ENCODE results near the gene GRIP1. TPM values are rescaled to one million over a fixed set of nuclear protein-coding genes. Genes with fewer than 3 reads are reported as not detected.

Gene GRIP1
- total RNA-seq, 2 donors from 2014 or later = 5.2 to 19.5 TPM

DNA sequence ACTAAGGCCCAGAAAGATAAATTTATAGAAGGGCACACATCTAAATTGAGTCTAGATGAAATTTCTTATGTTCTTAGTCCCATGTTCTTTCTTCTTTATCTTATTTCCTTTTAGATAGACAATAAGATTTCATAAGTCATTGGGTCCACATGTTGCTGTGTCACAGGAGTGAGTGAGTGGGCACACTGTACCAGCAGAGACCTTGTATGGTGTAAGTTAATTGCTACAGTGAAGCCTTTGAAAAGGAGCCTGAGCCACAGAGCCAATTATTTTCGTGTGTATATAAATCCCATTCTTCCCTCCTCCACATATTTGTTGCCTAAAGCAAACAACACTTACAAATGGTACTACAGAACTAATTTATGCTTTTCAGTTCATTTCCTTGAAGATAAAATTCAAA is 79.1 kb downstream of the GRIP1 start:
- Histone ChIP-seq H3K27me3 (replicated peaks; ENCODE audit: insufficient read depth) (no peaks in the 10 kb centered on the region), H3K4me1 (replicated peaks) (no peaks in the 10 kb centered on the region), H3K4me3 (no peak overlapping the region), H3K9me3 (no peaks in the 10 kb centered on the region), H3K36me3 (no peaks in the 10 kb centered on the region), H3K27ac (no peak overlapping the region)
- intact Hi-C loops (cut with DNase I) = no loop called here
- no peak for TF ChIP-seq POLR2A (IDR thresholded peaks at IDR 0.05)
- no peak for DNase-seq (ENCODE audit: low spot score)
- 56% methylated on average over 1 of the region's 1 CpG for WGBS

DNA sequence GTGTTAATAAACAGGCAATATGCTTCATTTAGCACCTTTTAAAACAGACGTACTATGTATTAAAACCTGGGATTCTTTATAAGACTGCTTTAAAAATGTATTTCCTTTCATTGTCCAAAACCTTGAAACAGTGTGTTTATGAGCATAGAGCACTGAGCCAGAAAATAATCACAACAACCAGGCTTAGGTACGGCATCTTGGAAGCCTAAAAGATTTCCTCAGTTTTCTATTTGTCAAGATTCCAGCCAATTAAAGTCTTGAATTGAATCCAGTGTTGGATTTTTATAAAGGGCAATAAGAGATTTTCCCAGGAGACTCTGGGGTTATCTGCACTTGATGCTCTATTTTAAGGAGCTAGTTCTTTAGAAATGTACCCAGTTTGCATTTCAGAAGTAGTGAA is 80.3 kb downstream of the GRIP1 start:
- Histone ChIP-seq H3K36me3 (no peaks in the 10 kb centered on the region), H3K9me3 (no peaks in the 10 kb centered on the region), H3K4me3 (no peak overlapping the region), H3K27me3 (replicated peaks; ENCODE audit: insufficient read depth) (no peaks in the 10 kb centered on the region), H3K4me1 (replicated peaks) (no peaks in the 10 kb centered on the region), H3K27ac (no peak overlapping the region)
- no peak for TF ChIP-seq POLR2A (IDR thresholded peaks at IDR 0.05)
- no peak for TF ChIP-seq POLR2AphosphoS5 (IDR thresholded peaks at IDR 0.05)
- TF ChIP-seq, protein P1, sequence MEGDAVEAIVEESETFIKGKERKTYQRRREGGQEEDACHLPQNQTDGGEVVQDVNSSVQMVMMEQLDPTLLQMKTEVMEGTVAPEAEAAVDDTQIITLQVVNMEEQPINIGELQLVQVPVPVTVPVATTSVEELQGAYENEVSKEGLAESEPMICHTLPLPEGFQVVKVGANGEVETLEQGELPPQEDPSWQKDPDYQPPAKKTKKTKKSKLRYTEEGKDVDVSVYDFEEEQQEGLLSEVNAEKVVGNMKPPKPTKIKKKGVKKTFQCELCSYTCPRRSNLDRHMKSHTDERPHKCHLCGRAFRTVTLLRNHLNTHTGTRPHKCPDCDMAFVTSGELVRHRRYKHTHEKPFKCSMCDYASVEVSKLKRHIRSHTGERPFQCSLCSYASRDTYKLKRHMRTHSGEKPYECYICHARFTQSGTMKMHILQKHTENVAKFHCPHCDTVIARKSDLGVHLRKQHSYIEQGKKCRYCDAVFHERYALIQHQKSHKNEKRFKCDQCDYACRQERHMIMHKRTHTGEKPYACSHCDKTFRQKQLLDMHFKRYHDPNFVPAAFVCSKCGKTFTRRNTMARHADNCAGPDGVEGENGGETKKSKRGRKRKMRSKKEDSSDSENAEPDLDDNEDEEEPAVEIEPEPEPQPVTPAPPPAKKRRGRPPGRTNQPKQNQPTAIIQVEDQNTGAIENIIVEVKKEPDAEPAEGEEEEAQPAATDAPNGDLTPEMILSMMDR (IDR thresholded peaks at IDR 0.05) = no peak
- DNase-seq (ENCODE audit: low spot score) = no peak
- intact Hi-C loops (cut with DNase I) = no loop called here
- WGBS = 23% methylated on average over 2 of the region's 2 CpGs

DNA sequence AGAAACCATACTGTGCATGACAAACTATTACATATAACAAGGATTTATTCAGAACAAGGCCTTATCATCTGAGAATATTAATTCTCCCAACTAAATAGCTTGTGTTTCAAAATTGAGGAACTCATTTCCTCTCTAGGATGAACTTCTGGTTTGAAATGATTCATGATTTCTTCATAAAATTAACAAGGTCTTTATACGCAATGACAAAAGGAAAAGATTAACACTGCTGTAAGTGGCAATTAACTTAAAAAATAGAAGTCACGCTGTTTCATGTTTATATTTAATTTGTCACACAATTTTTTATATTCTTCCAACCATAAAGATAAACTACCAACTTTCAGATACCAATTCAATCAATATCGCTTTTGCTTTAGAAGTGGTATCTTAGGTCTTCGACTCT is 80.8 kb downstream of the GRIP1 start:
- no peak overlapping the region for H3K4me3 ChIP-seq
- no peak for DNase-seq (ENCODE audit: low spot score)
- H3K27me3 ChIP-seq (replicated peaks; ENCODE audit: insufficient read depth) = no peaks in the 10 kb centered on the region
- H3K27ac ChIP-seq = no peak overlapping the region
- 70% methylated on average over 4 of the region's 4 CpGs for WGBS
- no peaks in the 10 kb centered on the region for H3K36me3 ChIP-seq
- no peaks in the 10 kb centered on the region for H3K9me3 ChIP-seq
- intact Hi-C loops (cut with DNase I) = no loop called here
- H3K4me1 ChIP-seq (replicated peaks) = no peaks in the 10 kb centered on the region
- TF ChIP-seq POLR2A (IDR thresholded peaks at IDR 0.05) (no peak), POLR2AphosphoS5 (IDR thresholded peaks at IDR 0.05) (no peak)
- TF ChIP-seq, protein P1 (IDR thresholded peaks at IDR 0.05) = no peak

DNA sequence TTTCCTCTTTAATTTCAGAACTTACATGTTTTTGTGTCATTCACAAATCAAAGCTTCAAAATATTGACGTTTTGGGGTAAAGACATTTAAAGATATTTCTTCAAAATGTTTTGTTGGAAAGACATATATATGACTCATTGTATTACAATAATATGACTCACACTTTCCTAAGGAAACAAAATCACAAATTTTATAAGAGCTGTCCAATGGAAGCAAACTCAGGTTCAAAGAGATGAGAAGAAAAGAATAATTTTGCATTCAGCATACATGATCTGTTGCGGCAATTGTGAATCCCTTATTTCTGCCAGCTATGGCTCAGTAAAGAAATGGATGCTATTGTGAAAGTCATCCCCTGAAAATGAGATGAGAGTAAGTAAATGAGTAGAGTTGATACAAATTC is 82.7 kb downstream of the GRIP1 start:
- intact Hi-C loops (cut with DNase I) = no loop called here
- 80% methylated on average over 2 of the region's 2 CpGs for WGBS
- TF ChIP-seq, protein P1 (IDR thresholded peaks at IDR 0.05) = no peak
- TF ChIP-seq POLR2A (IDR thresholded peaks at IDR 0.05) (no peak), POLR2AphosphoS5 (IDR thresholded peaks at IDR 0.05) (no peak)
- H3K4me1 ChIP-seq (replicated peaks) = no peaks in the 10 kb centered on the region
- H3K9me3 ChIP-seq = no peaks in the 10 kb centered on the region
- no peak overlapping the region for H3K27ac ChIP-seq
- no peak overlapping the region for H3K4me3 ChIP-seq
- H3K36me3 ChIP-seq = no peaks in the 10 kb centered on the region
- no peak for DNase-seq (ENCODE audit: low spot score)
- no peaks in the 10 kb centered on the region for H3K27me3 ChIP-seq (replicated peaks; ENCODE audit: insufficient read depth)

DNA sequence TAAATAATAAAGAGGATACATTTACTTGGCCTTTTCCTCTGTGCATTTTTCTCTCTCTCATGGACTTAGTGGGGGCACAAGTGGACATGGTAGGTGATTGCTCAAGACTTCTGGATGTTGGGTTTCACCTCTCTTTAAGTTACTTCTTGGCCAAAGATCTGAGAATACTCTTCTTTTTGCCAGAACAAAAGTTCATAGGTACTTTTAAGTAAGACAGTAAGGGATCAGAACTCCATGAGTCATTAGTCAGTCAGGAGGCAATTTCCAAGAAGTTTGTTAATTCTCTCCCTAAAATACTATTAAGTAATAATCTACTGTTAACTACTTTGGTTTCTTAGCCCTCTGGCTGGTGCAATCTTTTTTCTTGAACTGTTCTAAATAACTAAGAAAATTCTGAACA is 84.2 kb downstream of the GRIP1 start:
- intact Hi-C loops (cut with DNase I) = no loop called here
- H3K4me1 ChIP-seq (replicated peaks) = no peaks in the 10 kb centered on the region
- no peak overlapping the region for H3K4me3 ChIP-seq
- no peak overlapping the region for H3K27ac ChIP-seq
- DNase-seq (ENCODE audit: low spot score) = no peak
- H3K36me3 ChIP-seq = no peaks in the 10 kb centered on the region
- H3K27me3 ChIP-seq (replicated peaks; ENCODE audit: insufficient read depth) = no peaks in the 10 kb centered on the region
- TF ChIP-seq, protein P1 (IDR thresholded peaks at IDR 0.05) = no peak
- TF ChIP-seq POLR2A (IDR thresholded peaks at IDR 0.05) (no peak), POLR2AphosphoS5 (IDR thresholded peaks at IDR 0.05) (no peak)
- H3K9me3 ChIP-seq = no peaks in the 10 kb centered on the region

All from prostate gland (tissue), 2 donors.